ENCODE measurements around the gene PLXDC1.

- TF ChIP-seq POLR2AphosphoS5 (IDR thresholded peaks at IDR 0.05; ENCODE audit: low read depth, low read length): no peak
- TF ChIP-seq POLR2A (IDR thresholded peaks at IDR 0.05; ENCODE audit: low read depth, low read length): no peak
- no peak for TF ChIP-seq TAF1 (IDR thresholded peaks at IDR 0.05; ENCODE audit: low read depth, low read length)
- TF ChIP-seq SPI1 (IDR thresholded peaks at IDR 0.05; ENCODE audit: low read depth, low read length): no peak
These were observed 18.1 kb upstream of the PLXDC1 start for GRCh38 chr17:39169518-39169917.

All from GM12891 (cell line).